GM18505 (cell line): ENCODE data around the gene TMUB2.

Experiments used
- ATAC-seq: cut with Tn5 transposase; IDR thresholded peaks from one replicate; pipeline ENCODE4 v1.9.1; 2021; ENCODE audit not compliant: unreplicated experiment
- POLR2A ChIP-seq: IDR thresholded peaks from 4 replicates; pipeline ENCODE4 v1.6.1; 2011; ENCODE audit warnings: borderline replicate concordance; ENCODE audit not compliant: insufficient read depth, insufficient read length; ENCODE audit errors: extremely low read depth

Gene TMUB2

GRCh38 chr17:44170135-44170498 lies 16.7 kb upstream of the TMUB2 start:
- TF ChIP-seq POLR2A = no peak
- no peak for ATAC-seq

- no peak for ATAC-seq
- no peak for TF ChIP-seq POLR2A
These were observed 16.1 kb upstream of the TMUB2 start, which contains the start of gene ASB16 for GRCh38 chr17:44170499-44171201. Gene ASB16, plus strand, starts transcription at chr17:44170704. Its CDS starts 86 bp downstream, at chr17:44170790.

- ATAC-seq = no peak
- no peak for TF ChIP-seq POLR2A
These were observed 14.8 kb upstream of the TMUB2 start for GRCh38 chr17:44171931-44172455.

- TF ChIP-seq POLR2A = no peak
- no peak for ATAC-seq
These were observed 12.3 kb upstream of the TMUB2 start for GRCh38 chr17:44174427-44174826.

GRCh38 chr17:44176257-44176656 lies 10.5 kb upstream of the TMUB2 start:
- TF ChIP-seq POLR2A = no peak
- no peak for ATAC-seq

- ATAC-seq = no peak
These were observed 9.9 kb upstream of the TMUB2 start for GRCh38 chr17:44176671-44177501.

GRCh38 chr17:44177640-44178039 lies 9.1 kb upstream of the TMUB2 start:
- no peak for ATAC-seq

More at GRCh38 chr17:44176671-44177501, 9.9 kb upstream of the TMUB2 start:
- no peak for TF ChIP-seq POLR2A

GRCh38 chr17:44178133-44178532 lies 8.6 kb upstream of the TMUB2 start:
- no peak for TF ChIP-seq POLR2A
- ATAC-seq = no peak

More at GRCh38 chr17:44177640-44178039, 9.1 kb upstream of the TMUB2 start:
- no peak for TF ChIP-seq POLR2A

GRCh38 chr17:44183024-44183423 lies 3.7 kb upstream of the TMUB2 start:
- no peak for TF ChIP-seq POLR2A
- no peak for ATAC-seq

- no peak for TF ChIP-seq POLR2A
These were observed 2.5 kb upstream of the TMUB2 start for GRCh38 chr17:44184212-44184810.

GRCh38 chr17:44187131-44187899 lies 543 bp downstream of the TMUB2 start:
- ATAC-seq = peak; percentile 39
- no peak for TF ChIP-seq POLR2A

More at GRCh38 chr17:44184212-44184810, 2.5 kb upstream of the TMUB2 start:
- ATAC-seq = no peak

- ATAC-seq = no peak
These were observed 2.0 kb downstream of the TMUB2 start for GRCh38 chr17:44188576-44189403.

More at GRCh38 chr17:44188576-44189403, 2.0 kb downstream of the TMUB2 start:
- TF ChIP-seq POLR2A = no peak
